GM13976 (cell line): ENCODE data around the gene SPATA9.

Experiments used
- DNase-seq: peaks from one replicate; pipeline ENCODE4 v3.0.0; 2012; ENCODE audit warnings: low spot score
- in situ Hi-C: fragments of 300-500 bp; cut with MboI; formaldehyde crosslinking; loops from one replicate; pipeline ENCODE4 v1.12.0; 2022; ENCODE audit warnings: low sequenced_read_pairs, mixed read lengths, inconsistent platforms; ENCODE audit not compliant: unreplicated experiment
- TF ChIP-seq, protein P1 (sequence below): IDR thresholded peaks from 2 replicates; pipeline ENCODE4 v1.5.1; 2012; ENCODE audit warnings: borderline replicate concordance, mild to moderate bottlenecking; ENCODE audit not compliant: insufficient read depth; ENCODE audit errors: extremely low read depth, missing control alignments, control extremely low read depth

SPATA9 gene

DNA sequence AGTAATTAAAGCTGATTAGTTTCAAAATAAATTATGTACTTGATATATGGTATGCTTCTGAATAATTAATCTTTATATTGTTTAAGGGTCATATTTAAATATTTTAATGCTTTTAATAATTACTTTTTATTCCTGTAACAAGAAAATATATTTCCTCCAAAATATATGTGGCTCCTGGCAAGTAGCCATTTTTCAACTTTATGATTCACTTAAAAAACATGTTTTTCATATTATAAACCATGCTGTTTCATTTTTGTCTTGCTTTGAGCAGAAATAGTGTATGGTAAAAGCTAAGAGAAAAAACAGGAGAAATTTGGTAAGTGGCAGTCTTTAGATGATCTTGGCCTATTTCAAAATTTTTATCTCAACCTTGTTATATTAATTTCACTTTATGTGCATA is 14.6 kb downstream of the SPATA9 start:
- DNase-seq: no peak
- TF ChIP-seq, protein P1, sequence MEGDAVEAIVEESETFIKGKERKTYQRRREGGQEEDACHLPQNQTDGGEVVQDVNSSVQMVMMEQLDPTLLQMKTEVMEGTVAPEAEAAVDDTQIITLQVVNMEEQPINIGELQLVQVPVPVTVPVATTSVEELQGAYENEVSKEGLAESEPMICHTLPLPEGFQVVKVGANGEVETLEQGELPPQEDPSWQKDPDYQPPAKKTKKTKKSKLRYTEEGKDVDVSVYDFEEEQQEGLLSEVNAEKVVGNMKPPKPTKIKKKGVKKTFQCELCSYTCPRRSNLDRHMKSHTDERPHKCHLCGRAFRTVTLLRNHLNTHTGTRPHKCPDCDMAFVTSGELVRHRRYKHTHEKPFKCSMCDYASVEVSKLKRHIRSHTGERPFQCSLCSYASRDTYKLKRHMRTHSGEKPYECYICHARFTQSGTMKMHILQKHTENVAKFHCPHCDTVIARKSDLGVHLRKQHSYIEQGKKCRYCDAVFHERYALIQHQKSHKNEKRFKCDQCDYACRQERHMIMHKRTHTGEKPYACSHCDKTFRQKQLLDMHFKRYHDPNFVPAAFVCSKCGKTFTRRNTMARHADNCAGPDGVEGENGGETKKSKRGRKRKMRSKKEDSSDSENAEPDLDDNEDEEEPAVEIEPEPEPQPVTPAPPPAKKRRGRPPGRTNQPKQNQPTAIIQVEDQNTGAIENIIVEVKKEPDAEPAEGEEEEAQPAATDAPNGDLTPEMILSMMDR: no peak
- in situ Hi-C loops: loop anchor here (10.0 to 25.0 kb wide), 3 partner anchors 107 to 669 kb away; no protein-coding TSS in a partner anchor

DNA sequence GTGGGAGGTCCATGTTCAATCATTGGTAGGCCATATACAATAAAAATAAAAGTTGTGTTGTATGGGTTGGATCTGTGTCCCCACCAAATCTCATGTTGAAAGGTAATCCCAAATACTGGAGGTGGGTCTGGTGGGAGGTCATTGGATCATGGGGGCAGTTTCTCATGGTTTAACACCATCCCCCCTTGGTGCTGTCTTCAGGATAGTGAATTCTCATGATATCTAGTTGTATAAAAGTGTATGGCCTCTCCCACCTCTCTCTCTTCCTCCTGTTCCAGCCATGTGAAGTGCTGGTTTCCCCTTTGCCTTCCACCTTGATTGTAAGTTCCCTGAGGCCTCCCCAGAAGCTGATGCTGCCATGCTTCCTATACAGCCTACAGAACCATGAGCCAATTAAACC is 15.1 kb downstream of the SPATA9 start:
- TF ChIP-seq, protein P1: no peak
- in situ Hi-C loops: loop anchor here (10.0 to 25.0 kb wide), 3 partner anchors 107 to 670 kb away; no protein-coding TSS in a partner anchor
- DNase-seq: no peak

DNA sequence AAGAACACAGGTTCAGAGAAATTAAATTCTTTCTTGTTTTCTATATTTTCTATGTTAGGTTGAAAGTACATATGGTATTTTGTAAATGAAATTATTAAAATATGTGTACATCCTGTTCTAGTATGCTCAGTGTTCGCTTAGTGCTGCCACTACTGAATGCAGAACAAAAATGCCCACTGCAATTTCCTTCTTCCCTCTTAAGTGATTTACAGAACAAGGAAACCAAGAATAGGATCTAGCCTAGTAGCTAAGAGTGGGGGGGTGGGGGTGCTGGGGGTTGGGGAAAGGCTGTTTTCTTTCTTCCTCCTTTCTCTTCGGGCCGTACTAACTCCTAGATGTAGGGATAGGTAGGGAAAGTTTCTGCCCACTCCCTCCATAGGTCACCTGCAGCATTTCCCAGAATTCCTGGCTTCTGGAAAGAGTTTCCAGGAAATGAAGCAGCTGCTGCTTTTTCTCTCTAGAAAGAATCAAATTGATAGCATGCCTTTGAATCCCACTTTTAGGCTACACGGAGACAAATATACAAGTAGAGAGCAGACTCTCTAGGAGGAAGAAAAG is 15.7 kb downstream of the SPATA9 start:
- in situ Hi-C loops: loop anchor here (10.0 to 25.0 kb wide), 3 partner anchors 108 to 670 kb away; no protein-coding TSS in a partner anchor
- TF ChIP-seq, protein P1: no peak
- no peak for DNase-seq

DNA sequence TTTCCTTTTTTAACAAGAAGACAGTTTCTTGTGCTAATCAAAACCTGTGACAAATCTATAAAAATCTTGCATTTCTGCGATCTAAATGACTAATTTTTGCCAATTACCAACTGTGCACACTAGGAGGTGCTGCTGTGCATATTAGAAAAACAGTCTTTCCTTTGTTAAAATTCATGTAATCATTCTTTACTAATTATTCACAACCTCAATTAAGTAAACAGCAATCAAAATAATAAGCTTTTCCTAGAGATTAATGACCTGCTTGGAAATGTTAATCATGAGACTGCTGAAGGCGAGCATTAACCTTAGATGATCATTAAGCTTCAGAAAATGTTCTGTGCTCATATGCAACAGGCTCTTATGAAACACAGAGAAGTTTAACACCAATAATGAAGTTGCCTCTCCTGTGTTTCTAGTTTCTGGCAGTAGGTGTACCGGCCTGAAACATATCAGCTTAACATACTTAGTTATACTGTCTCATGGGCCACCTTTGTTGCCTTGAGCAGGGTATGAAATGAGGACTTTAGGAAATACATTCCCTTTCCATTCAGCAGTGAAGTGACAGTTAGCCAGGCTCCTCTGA is 18.5 kb downstream of the SPATA9 start:
- TF ChIP-seq, protein P1: peak; percentile 57
- DNase-seq: no peak
- in situ Hi-C loops: loop anchor here (10.0 to 25.0 kb wide), 3 partner anchors 111 to 673 kb away; no protein-coding TSS in a partner anchor

DNA sequence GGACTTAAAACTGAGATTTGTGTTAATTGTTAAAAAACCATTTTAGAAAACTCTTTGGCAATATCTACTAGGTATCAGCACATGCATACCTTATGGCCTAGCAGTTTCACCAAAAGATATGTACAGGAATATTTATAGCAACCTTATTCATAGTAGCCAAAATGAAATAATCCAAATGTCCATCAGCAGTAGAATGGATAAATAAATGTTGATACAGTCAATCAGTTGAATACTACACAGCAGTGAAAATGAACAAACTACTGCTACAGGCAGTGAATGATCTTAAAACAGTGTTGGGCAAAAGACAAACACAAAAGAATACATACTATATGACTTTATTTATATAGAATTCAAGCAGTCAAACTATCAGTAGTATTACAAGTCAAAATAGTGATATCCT is 19.8 kb downstream of the SPATA9 start:
- no peak for DNase-seq
- TF ChIP-seq, protein P1: no peak
- in situ Hi-C loops: loop anchor here (10.0 to 25.0 kb wide), 3 partner anchors 112 to 674 kb away; no protein-coding TSS in a partner anchor

DNA sequence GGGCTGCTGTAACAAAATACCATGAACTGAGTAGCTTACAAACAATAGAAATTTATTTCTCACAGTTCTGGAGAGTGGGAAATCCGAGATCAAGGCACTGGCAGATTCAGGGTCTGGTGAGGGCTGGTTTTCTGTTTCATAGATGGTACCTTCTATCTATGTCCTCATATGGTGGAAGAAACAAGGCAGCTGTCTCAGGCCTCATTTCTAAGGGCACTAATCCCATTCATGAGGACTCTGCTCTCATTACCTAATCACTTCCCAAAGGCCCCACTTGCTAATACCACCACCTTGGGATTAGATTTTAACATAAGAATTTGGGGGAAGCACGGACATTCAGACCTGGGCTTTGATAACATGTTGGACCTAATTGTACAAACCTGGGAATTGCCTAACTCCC is 22.7 kb downstream of the SPATA9 start:
- in situ Hi-C loops: loop anchor here (10.0 to 25.0 kb wide), 3 partner anchors 115 to 677 kb away; no protein-coding TSS in a partner anchor
- TF ChIP-seq, protein P1: no peak
- no peak for DNase-seq
